ENCODE results near the gene ANKH.
A peak's percentile ranks its signal among the peaks of the same experiment; 100 is the strongest.
"Not testable (repeated sequence)": the region's sequence is repeated elsewhere in the genome, so short reads cannot be mapped to it uniquely, and the experiment has no call there.

Gene ANKH

DNA sequence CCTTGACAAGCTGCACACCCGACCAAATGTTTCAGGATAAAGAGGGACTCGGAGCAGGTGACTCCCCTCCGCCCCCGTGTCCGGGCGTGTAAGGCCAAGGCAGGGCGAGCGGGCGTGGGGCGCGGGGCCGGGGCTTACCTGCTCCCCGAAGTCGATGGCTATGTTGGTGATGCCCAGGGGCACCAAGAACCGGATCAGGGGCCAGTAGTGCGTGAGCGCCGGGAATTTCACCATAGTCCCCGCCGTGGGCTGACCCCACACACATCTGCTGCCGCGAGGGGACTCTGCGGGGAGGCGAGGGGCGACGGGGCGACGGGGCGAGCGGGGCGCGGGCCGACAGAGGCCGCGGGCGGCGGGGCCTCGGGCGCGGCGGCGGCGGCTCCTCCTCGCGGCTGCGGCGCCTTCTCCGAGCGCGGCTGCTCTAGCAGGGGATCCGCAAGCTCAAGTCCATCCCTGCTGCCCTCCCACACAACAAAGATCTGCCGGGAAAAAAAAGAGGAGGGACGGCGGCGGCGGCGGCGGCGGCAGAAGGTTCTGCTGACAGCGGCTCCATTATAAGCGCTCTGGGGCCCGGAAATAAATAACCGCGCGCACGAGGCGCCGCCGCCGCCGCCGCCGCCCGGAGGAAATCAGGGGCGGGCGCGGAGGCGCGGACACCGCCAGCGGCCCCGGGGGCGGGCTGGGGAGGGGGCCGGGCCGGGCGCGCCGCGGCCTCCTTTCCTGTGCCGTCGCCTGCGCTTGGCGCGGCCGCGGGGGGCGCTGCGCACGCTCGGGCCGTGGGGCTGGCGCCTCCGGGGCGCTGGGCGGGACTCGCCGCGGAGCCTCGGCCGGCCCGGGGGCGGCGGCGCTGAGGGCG lies at the start of gene ANKH:
Gene ANKH, minus strand, starts transcription at position 565 of the 856 bp plus-strand sequence. Its CDS starts 331 bp downstream, at position 234.
- peak; percentile 50 for DNase-seq

- DNase-seq: no peak
Observed at GRCh38 chr5:14920121-14920520, 48.5 kb upstream of the ANKH start.

- DNase-seq: not testable (repeated sequence)
Observed at GRCh38 chr5:14919106-14919505, 47.5 kb upstream of the ANKH start.

- no peak for DNase-seq
Observed at GRCh38 chr5:14917719-14918118, 46.1 kb upstream of the ANKH start.

- no peak for DNase-seq
Observed at GRCh38 chr5:14915291-14915952, 43.8 kb upstream of the ANKH start.

GRCh38 chr5:14914623-14915260 lies 43.2 kb upstream of the ANKH start:
- no peak for DNase-seq

GRCh38 chr5:14914193-14914592 lies 42.6 kb upstream of the ANKH start:
- no peak for DNase-seq

DNA sequence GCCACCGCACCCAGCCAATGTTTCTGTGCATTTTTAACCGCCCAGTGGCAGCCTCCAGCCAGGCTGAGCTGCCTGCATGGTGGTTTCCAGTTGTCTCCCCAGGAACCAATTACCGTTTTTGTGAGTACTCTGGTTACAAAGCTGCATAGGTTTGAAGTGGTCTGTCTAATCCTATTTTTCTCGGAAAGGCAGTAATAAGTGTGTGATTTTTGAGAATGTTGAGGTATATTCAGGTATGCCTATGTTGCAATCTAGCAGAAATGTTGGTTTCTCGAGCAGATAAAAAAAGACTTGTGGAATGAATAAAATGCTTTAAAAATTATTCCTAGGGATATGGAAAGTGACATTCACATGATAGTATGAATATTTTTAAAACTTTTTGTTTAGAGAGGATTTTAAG lies 41.5 kb upstream of the ANKH start:
- DNase-seq: no peak

DNA sequence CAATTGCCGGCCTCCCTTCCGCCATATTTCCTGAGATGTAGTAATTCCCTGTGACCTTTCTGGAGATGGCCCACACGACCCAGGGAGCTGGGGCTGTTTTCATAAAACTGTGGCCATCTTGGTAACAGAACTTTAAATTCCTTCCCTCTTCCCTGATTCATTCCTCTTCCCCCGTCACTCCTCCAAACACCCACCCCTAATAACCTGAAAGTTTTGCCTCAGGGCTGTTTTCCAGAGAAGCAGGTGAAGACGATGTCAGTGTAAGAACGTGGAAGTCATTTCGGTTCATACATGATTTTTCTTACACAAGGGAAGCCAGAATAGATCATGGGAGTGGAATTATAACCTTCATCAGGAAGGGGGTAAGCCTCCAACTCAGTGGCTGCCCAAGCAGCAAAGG lies 40.6 kb upstream of the ANKH start:
- DNase-seq: no peak

DNA sequence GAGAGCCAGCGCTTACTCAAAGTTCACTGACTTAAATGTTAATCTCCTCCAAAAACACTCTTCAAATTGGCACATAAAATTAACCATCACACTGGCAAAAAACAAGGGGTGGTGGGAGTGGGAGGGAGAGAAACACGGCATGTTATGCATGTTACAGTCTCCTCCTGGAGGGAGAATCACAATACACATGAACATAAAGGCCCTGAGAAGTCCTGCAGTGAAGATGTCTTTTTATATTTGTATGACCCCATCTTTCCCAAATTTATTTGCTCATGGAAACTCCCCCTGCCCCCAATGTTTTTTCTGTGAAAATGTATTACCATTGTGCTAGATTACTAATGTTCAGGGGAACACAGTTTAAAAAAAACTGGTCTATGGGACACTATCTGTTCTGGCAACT lies 37.8 kb upstream of the ANKH start:
- DNase-seq: no peak

DNA sequence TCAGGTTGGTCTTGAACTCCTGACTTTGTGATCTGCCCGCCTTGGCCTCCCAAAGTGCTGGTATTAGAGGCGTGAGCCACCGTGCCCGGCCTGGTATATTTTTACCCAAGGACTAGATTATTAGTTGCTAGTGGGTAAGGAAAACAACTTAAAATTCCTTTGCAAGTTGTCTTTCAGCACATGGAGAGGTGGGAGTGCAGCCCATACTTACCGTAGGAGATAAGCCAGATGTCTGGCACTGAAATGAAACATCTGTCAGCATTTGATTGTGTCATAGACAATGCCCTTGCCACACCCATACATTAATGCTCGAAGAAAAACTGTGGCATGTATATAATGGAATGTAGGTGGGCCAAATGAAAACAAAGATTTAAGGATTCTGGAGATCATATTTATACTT lies 36.6 kb upstream of the ANKH start:
- no peak for DNase-seq

DNA sequence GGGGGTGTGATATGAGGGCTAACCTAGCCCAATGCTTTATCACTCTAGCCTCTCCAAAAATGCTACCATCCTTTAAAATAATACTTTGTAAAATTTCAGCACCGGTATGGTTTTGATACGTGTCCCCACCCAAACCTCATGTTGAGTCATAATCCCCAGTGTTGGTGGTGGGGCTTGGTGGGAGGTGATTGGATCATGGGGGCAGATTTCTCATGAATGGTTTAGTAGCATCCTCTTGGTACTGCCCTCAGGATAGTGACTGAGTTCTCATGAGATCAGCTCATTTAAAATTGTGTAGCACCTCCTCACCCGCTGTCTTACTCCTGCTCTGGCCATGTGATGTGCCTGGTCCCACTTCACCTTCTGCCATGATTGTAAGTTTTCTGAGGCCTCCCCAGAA lies 35.0 kb upstream of the ANKH start:
- DNase-seq: no peak

- DNase-seq: no peak
Observed at GRCh38 chr5:14902826-14903560, 31.4 kb upstream of the ANKH start.

- no peak for DNase-seq
Observed at GRCh38 chr5:14901462-14902051, 30.0 kb upstream of the ANKH start.

DNA sequence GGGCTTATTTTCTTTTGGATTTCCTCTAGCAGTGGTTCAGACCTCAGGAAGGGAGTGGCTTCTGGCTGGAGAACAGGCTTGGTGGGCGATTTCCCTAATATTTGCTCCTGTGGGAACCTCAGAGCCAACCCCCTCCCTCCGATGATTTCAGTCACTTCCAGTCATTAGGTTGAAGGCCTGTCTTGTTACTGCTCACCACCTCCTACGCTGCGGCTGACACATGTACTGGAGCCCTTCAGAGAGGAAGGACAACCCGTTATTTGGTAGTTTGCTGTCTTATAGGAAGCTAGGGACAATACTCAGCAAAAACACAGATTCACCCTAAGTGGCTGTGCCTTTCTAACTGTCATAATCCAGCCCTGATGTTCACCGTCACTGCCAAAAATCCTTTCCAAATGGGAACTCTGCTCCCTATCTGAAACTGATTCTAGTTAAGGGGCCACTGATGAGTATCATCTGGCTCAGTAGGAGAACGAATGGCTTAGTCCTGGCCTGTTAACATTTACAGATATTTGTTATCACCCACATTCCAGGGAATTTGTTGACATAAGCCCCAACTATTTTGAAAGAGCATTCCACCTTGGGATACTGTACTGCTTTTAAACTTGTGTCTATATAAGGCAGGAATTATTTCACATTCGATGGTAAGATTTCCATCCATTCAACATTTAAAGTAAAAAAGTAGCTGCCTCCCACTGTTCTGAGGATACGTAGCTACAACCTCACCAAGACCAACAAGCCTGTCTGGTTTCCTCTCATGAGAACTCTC lies 29.3 kb upstream of the ANKH start:
- DNase-seq: no peak

GRCh38 chr5:14896131-14896530 lies 24.6 kb upstream of the ANKH start:
- no peak for DNase-seq

DNA sequence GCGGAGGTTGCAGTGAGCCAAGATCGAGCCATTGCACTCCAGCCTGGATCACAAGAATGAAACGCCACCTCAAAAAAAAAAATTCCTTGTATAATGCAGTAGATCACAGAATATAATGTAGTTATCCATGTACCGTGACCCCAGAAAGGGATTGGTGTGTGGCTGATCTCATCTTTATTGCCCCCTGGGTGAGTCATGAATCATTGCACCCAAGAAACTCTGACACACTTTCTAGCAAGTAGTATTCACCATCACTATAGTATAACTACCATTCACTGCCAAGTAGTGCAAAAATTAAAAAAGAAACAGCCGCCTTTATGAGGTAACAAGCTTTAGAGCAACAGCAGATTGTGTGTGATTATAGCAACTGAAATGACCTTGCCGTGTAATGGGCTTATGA lies 23.7 kb upstream of the ANKH start:
- no peak for DNase-seq

GRCh38 chr5:14894748-14895147 lies 23.2 kb upstream of the ANKH start:
- DNase-seq: no peak

DNA sequence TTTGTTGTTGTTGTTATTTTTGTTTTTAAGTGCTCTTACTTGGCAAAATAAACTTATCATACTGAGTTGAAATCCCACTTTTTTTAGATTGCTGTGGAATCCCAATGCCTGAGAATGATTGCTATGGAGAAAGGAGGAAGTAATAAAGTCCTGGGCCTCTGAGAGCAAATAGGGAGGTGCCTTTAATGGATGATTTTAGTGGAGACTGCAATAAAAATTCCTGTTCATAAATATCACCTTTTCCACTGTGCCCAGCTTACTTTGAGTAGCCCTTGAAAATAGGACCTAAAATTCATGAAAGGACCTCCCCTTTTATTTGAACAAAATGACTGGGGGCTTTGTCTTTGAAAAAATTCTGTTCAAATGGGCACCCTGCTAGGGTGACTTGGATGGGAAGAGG lies 21.8 kb upstream of the ANKH start:
- no peak for DNase-seq

DNA sequence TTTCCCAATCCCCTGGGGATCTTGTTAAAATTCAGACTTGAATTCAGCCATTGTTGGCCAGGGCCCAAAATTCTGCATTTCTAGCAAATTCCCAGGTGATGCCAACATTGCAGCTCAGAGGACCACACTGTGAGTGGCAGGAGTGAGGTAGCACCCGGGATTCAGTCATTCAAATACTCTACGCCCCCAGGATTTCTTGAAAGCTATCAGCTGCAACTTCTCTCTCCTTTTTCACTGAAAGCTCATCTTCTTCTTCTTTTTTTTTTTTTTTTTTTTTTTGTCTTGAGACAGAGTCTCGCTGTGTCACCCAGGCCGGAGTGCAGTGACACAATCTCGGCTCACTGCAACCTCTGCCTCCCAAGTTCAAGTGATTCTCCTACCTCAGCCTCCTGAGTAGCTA lies 19.3 kb upstream of the ANKH start:
- no peak for DNase-seq

DNA sequence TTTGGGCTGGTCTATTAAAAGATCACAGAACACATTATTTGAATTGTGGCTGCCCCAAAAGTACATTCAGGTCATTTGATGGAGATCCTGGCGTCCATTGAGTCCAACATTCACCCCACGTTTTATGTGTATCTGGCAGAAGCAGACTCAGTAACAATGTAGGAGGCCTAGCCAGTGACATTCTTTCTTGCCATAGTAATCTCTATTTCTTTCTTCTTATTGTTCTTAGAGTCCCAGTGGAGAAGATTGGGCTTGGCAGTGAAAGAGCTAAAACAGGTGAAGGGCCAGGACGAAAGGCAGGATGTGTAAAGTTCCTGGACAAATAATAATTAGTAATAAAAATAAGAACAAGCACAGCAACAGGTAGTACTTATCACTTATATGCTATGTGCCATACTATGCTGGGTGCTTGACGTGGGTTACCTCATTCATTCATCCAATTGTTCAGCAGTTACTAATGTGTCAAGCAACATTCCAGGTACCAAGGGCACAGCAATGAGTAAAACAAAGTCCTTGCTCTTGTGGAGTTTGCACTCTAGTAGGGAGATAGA lies 12.6 kb upstream of the ANKH start:
- no peak for DNase-seq

Data from T1000 (cell line).